Right forelimb (tissue), 1 donor: Measurements from ENCODE around the gene CEP131.

Experiments
- DNase-seq: peaks from one replicate; pipeline ENCODE4 v3.0.0-alpha.2; 2018

Gene CEP131

GRCh38 chr17:81221371-81221841, 1.4 kb downstream of the CEP131 start:
- DNase-seq = no peak

- no peak for DNase-seq
Observed at GRCh38 chr17:81219476-81220180, 3.1 kb downstream of the CEP131 start.

- no peak for DNase-seq
Observed at GRCh38 chr17:81218991-81219390, 3.8 kb downstream of the CEP131 start.

GRCh38 chr17:81218459-81218858, 4.3 kb downstream of the CEP131 start:
- DNase-seq = no peak

- DNase-seq = no peak
Observed at GRCh38 chr17:81217491-81217890, 5.3 kb downstream of the CEP131 start.

- no peak for DNase-seq
Observed at GRCh38 chr17:81213978-81214377, 8.8 kb downstream of the CEP131 start.

- no peak for DNase-seq
Observed at GRCh38 chr17:81212365-81212764, 10.4 kb downstream of the CEP131 start.

GRCh38 chr17:81210868-81211267, 11.9 kb downstream of the CEP131 start:
- DNase-seq = no peak

GRCh38 chr17:81210466-81210865, 12.3 kb downstream of the CEP131 start:
- DNase-seq = no peak

GRCh38 chr17:81209141-81209540, 13.6 kb downstream of the CEP131 start:
- no peak for DNase-seq

- DNase-seq = no peak
Observed at GRCh38 chr17:81208651-81209050, 14.1 kb downstream of the CEP131 start.

- DNase-seq = no peak
Observed at GRCh38 chr17:81207610-81208581, 14.9 kb downstream of the CEP131 start.

- no peak for DNase-seq
Observed at GRCh38 chr17:81206657-81207056, 16.1 kb downstream of the CEP131 start.

GRCh38 chr17:81206166-81206565, 16.6 kb downstream of the CEP131 start:
- no peak for DNase-seq

GRCh38 chr17:81204578-81204977, 18.2 kb downstream of the CEP131 start:
- no peak for DNase-seq

GRCh38 chr17:81203136-81203535, 19.6 kb downstream of the CEP131 start:
- DNase-seq = no peak

- no peak for DNase-seq
Observed at GRCh38 chr17:81202318-81202717, 20.4 kb downstream of the CEP131 start.

- no peak for DNase-seq
Observed at GRCh38 chr17:81200695-81201580, 21.8 kb downstream of the CEP131 start.

GRCh38 chr17:81200201-81200600, 22.6 kb downstream of the CEP131 start:
- DNase-seq = no peak

GRCh38 chr17:81199482-81199830, 23.3 kb downstream of the CEP131 start:
- no peak for DNase-seq

GRCh38 chr17:81198826-81199481, 23.8 kb downstream of the CEP131 start:
- no peak for DNase-seq

GRCh38 chr17:81197831-81198490, 24.8 kb downstream of the CEP131 start:
- DNase-seq = no peak
